NCI-H526 treated with DMSO at 0.1 percent for 48 hours (cell line): ENCODE data around the gene TXK.
"Not testable (repeated sequence)": the region's sequence is repeated elsewhere in the genome, so short reads cannot be mapped to it uniquely, and the experiment has no call there.

Experiments
- DNase-seq: peaks from one replicate; lab custom pipeline; 2025; lab: John Stamatoyannopoulos, UW

Gene TXK

GRCh38 chr4:48134081-48134480 lies at the start of gene TXK:
TXK (minus strand) TSS chr4:48134250; CDS start chr4:48134170, 80 bp downstream.
- no peak for DNase-seq

- no peak for DNase-seq
Measured at GRCh38 chr4:48180234-48180633, 46.2 kb upstream of the TXK start.

- no peak for DNase-seq
Measured at GRCh38 chr4:48178931-48179330, 44.9 kb upstream of the TXK start.

GRCh38 chr4:48175806-48176205 lies 41.8 kb upstream of the TXK start:
- DNase-seq, result no peak

- no peak for DNase-seq
Measured at GRCh38 chr4:48175328-48175727, 41.3 kb upstream of the TXK start.

GRCh38 chr4:48173056-48173991 lies 39.3 kb upstream of the TXK start:
- no peak for DNase-seq

GRCh38 chr4:48172651-48173050 lies 38.6 kb upstream of the TXK start:
- no peak for DNase-seq

- DNase-seq, result no peak
Measured at GRCh38 chr4:48169636-48170035, 35.6 kb upstream of the TXK start.

- DNase-seq, result no peak
Measured at GRCh38 chr4:48167538-48168263, 33.7 kb upstream of the TXK start.

GRCh38 chr4:48164561-48164960 lies 30.5 kb upstream of the TXK start:
- not testable (repeated sequence) for DNase-seq

GRCh38 chr4:48163746-48164145 lies 29.7 kb upstream of the TXK start:
- DNase-seq, result no peak

- no peak for DNase-seq
Measured at GRCh38 chr4:48162162-48162561, 28.1 kb upstream of the TXK start.

GRCh38 chr4:48157271-48157670 lies 23.2 kb upstream of the TXK start:
- DNase-seq, result no peak

GRCh38 chr4:48156423-48156822 lies 22.4 kb upstream of the TXK start:
- no peak for DNase-seq

- DNase-seq, result no peak
Measured at GRCh38 chr4:48153791-48154550, 19.9 kb upstream of the TXK start.

- no peak for DNase-seq
Measured at GRCh38 chr4:48152259-48152658, 18.2 kb upstream of the TXK start.

- no peak for DNase-seq
Measured at GRCh38 chr4:48149827-48150370, 15.8 kb upstream of the TXK start.

- no peak for DNase-seq
Measured at GRCh38 chr4:48147621-48148020, 13.6 kb upstream of the TXK start.

- peak; percentile 46 for DNase-seq
Measured at GRCh38 chr4:48141048-48141447, 7.0 kb upstream of the TXK start.

GRCh38 chr4:48139691-48140090 lies 5.6 kb upstream of the TXK start:
- no peak for DNase-seq

GRCh38 chr4:48138936-48139335 lies 4.9 kb upstream of the TXK start:
- no peak for DNase-seq

- DNase-seq, result no peak
Measured at GRCh38 chr4:48138511-48138910, 4.5 kb upstream of the TXK start.
